ENCODE measurements around the gene RORB.
A peak's percentile ranks its signal among the peaks of the same experiment; 100 is the strongest.

RORB gene
- long read RNA-seq, donor 1 = 0 reads
- long read RNA-seq, donor 2 = 0 reads
- long read RNA-seq, donor 3 = 0 reads
- long read RNA-seq, donor 4 = 0 reads
- long read RNA-seq, donor 5 = 0 reads
- long read RNA-seq, donor 6 = 0 reads
- long read RNA-seq, donor 7 = 0 reads
- long read RNA-seq, donor 8 = 0 reads

- DNase-seq = peak; percentile 65
Observed at GRCh38 chr9:74496819-74497747, at the start of gene RORB. RORB (plus strand) TSS chr9:74497335; CDS start chr9:74497977, 642 bp downstream.

DNA sequence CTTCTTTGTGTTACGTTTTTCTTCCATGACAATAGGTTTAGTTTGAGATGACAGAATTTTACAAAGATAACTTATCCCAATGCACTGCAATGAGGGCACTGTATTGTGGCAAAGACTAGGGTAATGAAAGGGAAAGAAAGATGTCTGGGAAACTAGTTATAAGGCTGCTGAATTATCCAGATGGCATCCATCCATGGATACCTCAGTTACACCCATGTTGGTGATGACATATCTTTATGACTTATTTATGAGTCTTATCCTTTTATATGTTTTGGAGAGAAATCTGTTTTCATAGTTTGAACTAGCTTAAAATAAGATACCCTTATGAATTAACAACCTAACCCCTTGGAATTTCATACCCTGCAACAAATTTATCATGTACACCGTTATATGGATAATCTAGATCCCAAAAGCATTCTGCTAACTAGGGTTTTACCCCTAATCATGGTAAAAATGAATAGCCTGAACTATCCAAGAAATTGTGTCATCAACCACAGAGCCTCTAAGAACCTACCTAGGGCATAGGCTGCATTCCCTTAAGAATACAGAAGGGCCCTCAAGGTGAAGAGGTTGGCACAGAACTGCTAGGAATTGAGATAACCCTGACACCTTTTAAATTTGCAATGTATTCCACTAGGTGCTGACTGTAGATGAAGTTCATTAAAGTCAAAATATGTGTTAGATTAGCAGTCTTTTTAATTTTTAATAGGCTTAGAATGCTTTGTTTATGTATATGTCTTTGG lies 49.5 kb upstream of the RORB start:
- no peak for DNase-seq

DNA sequence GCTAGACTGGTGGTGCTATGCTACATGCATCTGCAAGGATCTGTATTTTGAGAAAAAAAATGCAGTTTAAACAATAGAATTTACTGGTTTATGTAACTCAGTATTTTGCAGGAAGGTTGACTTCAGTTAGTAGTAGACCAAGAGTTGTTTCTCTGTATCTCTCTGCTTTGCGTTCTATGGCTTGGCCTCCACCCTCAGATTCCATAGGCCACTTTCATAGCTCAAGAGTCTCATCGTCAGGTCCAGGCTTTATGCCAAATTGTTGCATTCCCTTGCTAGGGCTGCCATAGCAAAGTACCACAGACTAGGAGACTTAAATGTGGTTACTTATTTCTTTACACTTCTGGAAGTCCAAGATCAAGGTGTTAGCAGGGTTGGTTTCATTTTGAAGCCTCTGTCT lies 48.1 kb upstream of the RORB start:
- DNase-seq = no peak

DNA sequence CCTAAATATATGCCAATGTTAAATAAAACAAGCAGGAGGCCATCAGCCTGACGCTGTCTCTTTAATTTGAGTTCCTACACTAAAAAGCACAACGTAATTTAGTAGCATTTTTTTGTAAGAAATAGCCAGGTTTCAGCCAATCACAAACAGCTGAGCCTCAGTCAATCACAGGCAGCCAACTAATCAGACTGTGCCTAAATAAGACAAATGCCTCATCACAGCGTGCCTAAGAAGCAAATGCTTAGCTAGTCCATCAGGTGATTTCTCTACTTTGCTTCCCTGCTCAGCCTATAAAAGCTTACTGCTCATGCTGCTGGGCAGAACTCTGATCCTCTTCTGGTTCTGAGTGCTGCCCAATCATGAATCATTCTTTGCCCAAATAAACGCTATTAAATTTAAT lies 38.3 kb upstream of the RORB start:
- no peak for DNase-seq

- DNase-seq = no peak
Observed at GRCh38 chr9:74463825-74464224, 33.3 kb upstream of the RORB start.

- no peak for DNase-seq
Observed at GRCh38 chr9:74478606-74479005, 18.5 kb upstream of the RORB start.

DNA sequence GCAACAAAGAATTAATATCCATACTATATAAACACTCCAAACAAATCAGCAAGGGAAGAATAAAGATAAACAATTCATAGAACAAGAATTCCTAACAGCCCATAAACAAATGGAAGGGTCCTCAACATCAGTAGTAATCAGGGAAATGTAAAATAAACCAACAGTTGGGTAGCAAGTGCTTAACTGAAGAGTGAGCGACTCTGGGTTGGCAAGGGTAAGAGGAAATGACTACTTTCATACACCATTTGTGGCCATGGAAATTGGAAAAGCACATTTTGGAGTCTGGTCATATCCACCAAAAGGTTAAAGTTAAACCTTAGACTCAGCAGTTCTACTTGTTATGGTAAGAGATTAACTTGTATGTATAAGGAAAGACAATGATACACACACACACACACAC lies 17.4 kb upstream of the RORB start:
- DNase-seq = no peak

DNA sequence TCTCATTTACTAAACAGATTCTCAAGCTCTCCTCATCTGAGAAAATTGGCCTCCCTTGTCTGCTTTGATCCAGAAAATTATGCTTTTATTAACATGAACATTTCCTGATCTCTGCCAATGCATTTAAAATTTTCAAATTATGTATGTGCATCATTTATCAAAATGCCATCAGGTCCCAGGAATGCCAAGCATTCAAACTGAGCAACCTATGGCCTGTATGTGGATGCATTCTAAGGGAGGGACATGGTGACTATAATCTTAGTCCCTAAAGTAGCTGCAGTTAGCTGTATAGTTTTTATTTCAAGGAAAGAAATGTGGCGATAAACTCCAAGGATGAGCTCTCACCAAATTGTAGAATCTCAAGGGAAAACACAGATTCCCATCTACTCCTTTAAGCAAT lies 9.7 kb upstream of the RORB start:
- no peak for DNase-seq

DNA sequence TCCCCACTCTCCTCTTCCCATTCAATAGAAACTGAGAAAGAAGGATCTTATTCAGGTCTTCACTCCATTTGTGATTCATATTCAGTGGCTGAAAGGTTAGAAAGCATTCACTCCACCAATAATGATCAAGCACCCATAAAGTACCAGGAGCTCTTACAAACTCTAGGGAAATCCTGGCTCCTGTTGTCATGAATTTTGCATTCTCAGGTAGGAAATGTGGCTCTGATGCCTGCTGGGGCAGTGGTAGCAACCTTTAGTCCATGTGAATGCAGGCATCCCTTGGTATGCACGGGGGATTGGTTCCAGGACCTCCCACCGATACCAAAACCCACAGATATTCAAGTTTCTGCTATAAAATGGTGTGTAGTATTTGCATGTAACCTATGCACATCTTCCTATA lies 3.6 kb upstream of the RORB start:
- DNase-seq = no peak

- DNase-seq = no peak
Observed at GRCh38 chr9:74494490-74494889, 2.6 kb upstream of the RORB start.

DNA sequence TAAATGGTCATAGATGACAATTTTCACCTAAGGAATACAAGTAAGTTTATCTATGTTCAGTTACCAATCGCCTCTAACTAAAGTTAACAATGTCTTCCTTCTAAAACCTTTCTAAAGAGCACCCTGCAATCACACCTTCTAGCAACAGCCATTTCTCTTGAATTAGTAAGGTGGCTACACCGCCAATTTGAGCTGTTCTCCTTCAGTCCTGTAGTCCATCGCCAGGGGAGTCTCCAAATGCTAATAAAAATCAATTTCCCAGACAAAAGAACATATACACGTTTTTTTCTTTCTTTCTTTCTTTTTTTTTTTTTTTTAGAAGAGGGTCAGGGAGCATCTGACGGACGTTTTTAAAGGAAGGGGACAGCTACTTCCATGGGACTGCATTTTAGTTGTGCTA lies 729 bp upstream of the RORB start:
- no peak for DNase-seq

GRCh38 chr9:74497748-74498620 lies 849 bp downstream of the RORB start:
- DNase-seq = peak; percentile 78

- no peak for DNase-seq
Observed at GRCh38 chr9:74498621-74499095, 1.5 kb downstream of the RORB start.

DNA sequence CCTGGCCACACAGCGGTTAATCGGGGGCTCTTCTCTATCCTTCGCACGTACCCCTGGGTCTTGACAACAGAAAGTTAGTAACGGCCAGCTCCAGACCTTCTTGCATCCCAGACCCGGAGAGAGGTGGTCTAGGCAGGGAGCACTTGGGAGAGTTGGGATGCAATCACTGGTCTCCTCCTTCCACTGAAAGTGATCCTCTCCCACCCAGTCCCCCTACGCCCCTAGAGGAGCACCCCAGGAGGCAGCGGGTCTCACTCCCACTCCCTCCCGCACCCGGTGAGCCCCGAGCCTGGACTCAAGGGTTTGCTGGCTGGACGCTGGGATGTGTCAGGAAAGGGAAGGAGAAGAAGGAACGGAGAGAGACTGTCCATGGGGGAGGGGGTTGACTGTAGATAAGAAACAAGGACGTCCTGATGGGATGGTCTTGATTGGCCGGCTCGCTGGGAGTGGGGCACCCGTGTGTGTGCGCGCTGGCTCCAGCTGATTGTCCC lies 2.0 kb downstream of the RORB start:
- no peak for DNase-seq

GRCh38 chr9:74499770-74500583 lies 2.8 kb downstream of the RORB start:
- peak; percentile 32 for DNase-seq

- DNase-seq = peak; percentile 30
Observed at GRCh38 chr9:74500584-74500924, 3.4 kb downstream of the RORB start.

- no peak for DNase-seq
Observed at GRCh38 chr9:74501570-74501969, 4.4 kb downstream of the RORB start.

DNA sequence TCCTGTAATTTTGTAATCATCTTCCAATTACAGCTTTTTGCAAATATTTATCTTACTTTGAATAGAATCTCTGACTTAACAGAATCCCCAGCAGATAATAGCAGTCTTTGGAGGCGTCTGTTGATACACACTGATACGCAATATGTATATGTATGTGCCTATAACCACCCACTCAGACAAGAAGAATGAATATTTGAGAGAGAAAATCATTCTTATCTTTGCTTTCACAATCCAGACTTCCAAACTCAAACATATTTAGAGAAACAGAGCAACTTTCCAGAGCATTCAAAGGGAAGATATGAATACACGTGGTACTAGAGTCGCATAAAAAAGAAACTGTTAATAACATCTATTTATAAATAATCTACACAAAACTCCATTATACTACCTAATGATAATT lies 6.1 kb downstream of the RORB start:
- DNase-seq = no peak

- DNase-seq = no peak
Observed at GRCh38 chr9:74503666-74504065, 6.5 kb downstream of the RORB start.

GRCh38 chr9:74511333-74511732 lies 14.2 kb downstream of the RORB start:
- DNase-seq = no peak

DNA sequence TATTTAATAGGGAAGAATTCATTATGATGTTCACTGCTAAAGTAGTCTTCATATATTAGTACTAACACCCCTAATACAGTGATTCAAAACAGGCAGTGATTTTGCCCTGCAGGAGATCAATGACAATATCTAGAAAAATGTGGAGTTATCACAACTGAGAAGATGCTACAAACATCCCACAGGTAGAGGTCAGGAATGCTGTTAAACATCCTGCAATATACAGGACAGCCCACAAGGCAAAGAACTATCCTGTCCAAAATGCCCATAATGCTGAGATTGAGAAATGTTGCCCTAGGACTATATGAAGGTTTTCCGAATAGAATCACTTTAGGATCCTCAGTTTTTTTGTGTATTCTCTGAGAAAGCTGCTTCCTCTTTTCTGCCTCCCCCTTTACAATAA lies 15.3 kb downstream of the RORB start:
- no peak for DNase-seq
